Gastrocnemius medialis (tissue), 4 donors: Measurements from ENCODE around the gene WWOX.

Experiments used
- CTCF ChIP-seq, 5 experiments: fragments of 450-650 bp in 3 of 5; fragments of 200-600 bp in 2 of 5; sonication (generic) in 2 of 5; IDR thresholded peaks in 4 of 5; conservative IDR thresholded peaks in 1 of 5; 1 replicate in 4 of 5; 2 replicates in 1 of 5; pipeline ENCODE4 v1.5.1; 2016 to 2019; ENCODE audit warnings: antibody characterized with exemption in 5 of 5, mild to moderate bottlenecking in 3 of 5, moderate library complexity in 3 of 5
- POLR2A ChIP-seq, 2 donors: fragments of 450-650 bp; IDR thresholded peaks; one replicate each; pipeline ENCODE4 v1.6.1; 2017; ENCODE audit warnings: antibody characterized with exemption in 2 of 2, mild to moderate bottlenecking in 2 of 2, moderate library complexity in 2 of 2

GRCh38 chr16:79163691-79164387 is 1064.4 kb downstream of the WWOX start:
- TF ChIP-seq CTCF (IDR thresholded peaks at IDR 0.05 in 4 of 5, conservative IDR thresholded peaks at IDR 0.05 in 1 of 5) = no peak
- TF ChIP-seq POLR2A (IDR thresholded peaks at IDR 0.05) = no peak
